ENCODE data around the gene SLC7A1. TPM values are rescaled to one million over a fixed set of nuclear protein-coding genes. Genes with fewer than 3 reads are reported as not detected.

The SLC7A1 gene
- total and polyA plus RNA-seq, 2 experiments from 2014 or later: 23.0 to 74.7 TPM

- peaks cover 60% of the 10 kb centered on the region for H3K4me1 Mint-ChIP-seq
- no peak overlapping the region for H2AFZ ChIP-seq
- peak overlapping the region; percentile 1; the same call in 1 of the 3 replicates for H3K4me3 Mint-ChIP-seq
- H3K4me2 ChIP-seq: no peak overlapping the region
- H4K20me1 ChIP-seq (replicated peaks; ENCODE audit: insufficient read depth): peaks cover 53% of the 10 kb centered on the region
- peaks cover 46% of the 10 kb centered on the region for H3K36me3 Mint-ChIP-seq (ENCODE audit: low read depth)
- TF ChIP-seq ETS1 (IDR thresholded peaks at IDR 0.05) (no peak), ZNF331 (CRISPR knock-in tag; IDR thresholded peaks at IDR 0.05; ENCODE audit: low read depth) (no peak), CTCF (conservative IDR thresholded peaks at IDR 0.05; ENCODE audit: low read depth in 2 of 2) (no peak), CREB1 (CRISPR knock-in tag; IDR thresholded peaks at IDR 0.05; ENCODE audit: low read depth) (no peak), EZH2phosphoT487 (IDR thresholded peaks at IDR 0.05; ENCODE audit: unreplicated experiment) (no peak), REST (IDR thresholded peaks at IDR 0.05; ENCODE audit: unreplicated experiment) (no peak), ZNF462 (CRISPR knock-in tag; IDR thresholded peaks at IDR 0.05) (no peak), NANOG (IDR thresholded peaks at IDR 0.05; ENCODE audit: borderline replicate concordance) (no peak), EZH2 (IDR thresholded peaks at IDR 0.05; ENCODE audit: low read depth, unreplicated experiment) (no peak), STAT1 (IDR thresholded peaks at IDR 0.05; ENCODE audit: unreplicated experiment) (no peak), ZNF114 (CRISPR knock-in tag; IDR thresholded peaks at IDR 0.05) (no peak), JUNB (IDR thresholded peaks at IDR 0.05; ENCODE audit: unreplicated experiment) (no peak), POLR2AphosphoS5 (IDR thresholded peaks at IDR 0.05; ENCODE audit: low read depth) (no peak)
- H3K36me3 ChIP-seq (ENCODE audit: insufficient read depth): 0 out of 2 replicates have a peak, but pooled peaks cover 8% of the 10 kb centered on the region
- H3F3A ChIP-seq (replicated peaks; ENCODE audit: low read depth): no peaks in the 10 kb centered on the region
- peaks cover 25% of the 10 kb centered on the region for H3K4me1 ChIP-seq (ENCODE audit: insufficient read depth)
- H3K4me3 ChIP-seq: no peak overlapping the region
- H3K27ac Mint-ChIP-seq: peak overlapping the region; percentile 44; the same call in 1 of the 2 replicates
- DNase-seq (ENCODE audit: low spot score) (no peak), ATAC-seq (no peak)
- no peaks in the 10 kb centered on the region for H3K27me3 ChIP-seq (ENCODE audit: insufficient read depth)
- peaks cover 10% of the 10 kb centered on the region for H3K27me3 Mint-ChIP-seq (ENCODE audit: insufficient read depth, low read depth, poor library complexity)
- no peak overlapping the region for H3K27ac ChIP-seq (ENCODE audit: low read depth)
- no peaks in the 10 kb centered on the region for H3K9me3 Mint-ChIP-seq
- H3K79me2 ChIP-seq (replicated peaks; ENCODE audit: insufficient read depth): peaks cover 100% of the 10 kb centered on the region
- H3K9me2 ChIP-seq (ENCODE audit: insufficient read depth): no peaks in the 10 kb centered on the region
Observed at GRCh38 chr13:29539856-29540255, 55.6 kb downstream of the SLC7A1 start.
